Activated effector memory CD4-positive, alpha-beta T cell treated with anti-CD3 and anti-CD28 coated beads, Interleukin-2, amount 50 U/mL, for 16 hours (primary cell): ENCODE measurements around the gene TAMM41.
A peak's percentile ranks its signal among the peaks of the same experiment; 100 is the strongest.
"Not testable (repeated sequence)": the region's sequence is repeated elsewhere in the genome, so short reads cannot be mapped to it uniquely, and the experiment has no call there.

Experiments
- DNase-seq: peaks from one replicate; pipeline ENCODE4 v3.0.0-alpha.2; 2020

Gene TAMM41

DNA sequence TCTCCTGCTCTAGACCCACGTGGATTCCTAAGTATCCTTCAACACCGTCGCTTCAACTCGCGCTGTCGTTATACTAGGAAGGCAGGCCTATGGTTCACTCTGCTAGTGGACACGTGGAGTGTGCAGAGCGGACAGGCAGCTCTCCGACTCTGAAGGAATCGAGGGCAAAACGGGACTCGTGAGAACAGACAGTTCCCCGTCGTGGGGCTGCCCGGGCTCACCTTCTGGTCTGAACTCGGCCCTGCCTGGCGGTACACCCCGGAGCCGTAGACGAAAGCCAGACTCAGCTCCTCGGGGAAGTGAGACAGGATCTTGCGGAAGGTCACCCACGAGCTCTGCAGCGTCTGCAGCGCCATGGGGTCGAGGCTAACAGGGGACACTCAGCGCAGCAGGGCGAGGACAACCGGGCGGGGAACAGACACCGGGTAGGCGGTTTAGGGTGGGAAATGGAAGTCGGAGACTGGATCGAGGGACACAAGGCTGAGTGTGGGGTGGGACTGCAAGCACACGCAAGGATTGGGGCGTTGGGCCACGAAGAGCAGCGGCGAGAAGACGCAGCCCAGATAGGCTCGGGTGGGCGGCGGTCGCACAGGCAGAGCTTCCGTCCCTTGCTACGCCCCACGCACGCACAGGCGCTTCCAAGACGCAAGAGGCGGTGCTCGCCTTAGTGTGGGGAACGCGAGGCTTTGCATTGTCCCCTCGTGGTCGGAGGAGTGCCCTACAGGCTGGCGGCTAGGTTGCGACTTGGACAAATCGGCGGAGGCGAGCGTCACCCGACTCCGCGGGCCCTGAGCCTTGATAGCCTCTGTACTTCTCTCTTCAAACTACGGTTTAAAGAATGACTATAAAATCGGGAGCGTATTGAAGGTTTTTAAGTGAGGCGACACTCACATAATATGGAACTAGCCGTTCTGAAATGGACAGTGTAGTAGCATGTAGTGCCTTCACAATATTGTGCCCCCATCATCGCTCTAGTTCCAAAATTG is at the start of gene TAMM41:
TSS of gene TAMM41 (minus strand) at position 605 of the 986 bp plus-strand sequence. CDS start at position 356, 249 bp downstream.
- peak; percentile 96 for DNase-seq

GRCh38 chr3:11878837-11879236 is 32.2 kb upstream of the TAMM41 start:
- no peak for DNase-seq

DNA sequence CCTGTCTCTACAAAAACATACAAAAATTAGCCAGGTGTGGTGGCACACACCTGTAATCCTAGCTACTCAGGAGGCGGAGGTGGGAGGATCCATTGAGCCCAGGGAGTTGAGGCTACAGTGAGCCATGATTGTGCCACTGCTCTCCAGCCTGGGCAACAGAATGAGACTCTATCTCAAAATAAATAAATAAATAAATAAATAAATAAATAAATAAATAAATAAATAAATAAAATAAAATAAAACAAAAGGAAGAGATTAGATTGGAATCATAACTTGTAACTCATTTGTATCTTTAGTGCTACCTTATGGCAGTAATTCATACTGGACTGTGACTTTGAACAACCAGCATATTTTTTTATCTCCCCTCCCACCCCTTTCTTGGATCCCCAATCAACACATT is 28.0 kb upstream of the TAMM41 start:
- DNase-seq: not testable (repeated sequence)

DNA sequence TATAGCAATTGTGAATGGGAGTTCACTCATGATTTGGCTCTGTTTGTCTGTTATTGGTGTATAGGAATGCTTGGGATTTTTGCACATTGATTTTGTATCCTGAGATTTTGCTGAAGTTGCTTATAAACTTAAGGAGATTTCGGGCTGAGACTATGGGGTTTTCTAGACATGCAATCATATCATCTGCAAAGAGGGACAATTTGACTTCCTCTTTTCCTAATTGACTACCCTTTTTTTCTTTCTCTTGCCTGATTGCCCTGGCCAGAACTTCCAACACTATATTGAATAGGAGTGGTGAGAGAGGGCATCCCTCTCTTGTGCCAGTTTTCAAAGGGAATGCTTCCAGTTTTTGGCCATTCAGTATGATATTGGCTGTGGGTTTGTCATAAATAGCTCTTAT is 17.1 kb upstream of the TAMM41 start:
- not testable (repeated sequence) for DNase-seq

- not testable (repeated sequence) for DNase-seq
These were observed 15.9 kb upstream of the TAMM41 start for GRCh38 chr3:11862584-11862983.

- not testable (repeated sequence) for DNase-seq
These were observed 15.5 kb upstream of the TAMM41 start for GRCh38 chr3:11862145-11862544.

DNA sequence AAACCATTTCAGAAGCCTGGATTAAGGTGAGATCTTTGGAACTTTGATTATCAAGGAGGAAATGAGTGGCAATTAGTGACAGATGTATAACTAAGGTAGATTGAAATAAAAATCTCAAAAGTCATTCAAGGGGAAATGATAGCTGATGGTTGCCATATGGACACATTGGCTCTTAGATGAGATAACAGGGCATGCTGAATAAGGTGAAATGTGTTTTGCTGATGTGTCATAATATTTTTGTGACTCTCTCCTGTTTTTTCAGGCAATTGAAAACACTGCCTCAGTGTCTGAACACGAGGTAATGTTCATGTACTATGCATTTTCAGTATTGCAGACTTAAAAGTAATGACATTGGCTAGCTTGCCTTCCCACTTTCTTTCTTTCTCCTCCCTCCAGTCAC is 13.5 kb upstream of the TAMM41 start:
- not testable (repeated sequence) for DNase-seq

- no peak for DNase-seq
These were observed 6.8 kb upstream of the TAMM41 start for GRCh38 chr3:11853450-11853849.

GRCh38 chr3:11850003-11850402 is 3.3 kb upstream of the TAMM41 start:
- no peak for DNase-seq

DNA sequence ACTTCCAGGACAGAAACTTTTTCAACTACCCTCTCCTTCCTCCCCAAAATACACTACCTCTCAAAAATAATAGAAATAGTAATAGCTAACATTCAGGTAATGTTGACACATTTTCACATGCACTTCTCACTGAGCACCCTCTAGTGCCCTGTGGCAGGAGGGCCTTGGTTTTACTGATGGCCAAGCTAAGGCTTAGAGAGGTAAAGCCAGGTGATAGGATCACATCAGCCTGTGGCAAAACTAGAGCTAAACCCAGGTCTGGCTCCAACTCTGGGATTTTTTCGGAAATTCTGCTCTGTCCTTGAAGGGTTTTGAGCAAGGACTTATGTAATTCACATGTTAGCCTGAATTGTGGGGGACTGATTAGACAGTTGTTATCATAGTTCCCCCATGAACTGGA is 922 bp upstream of the TAMM41 start:
- no peak for DNase-seq

DNA sequence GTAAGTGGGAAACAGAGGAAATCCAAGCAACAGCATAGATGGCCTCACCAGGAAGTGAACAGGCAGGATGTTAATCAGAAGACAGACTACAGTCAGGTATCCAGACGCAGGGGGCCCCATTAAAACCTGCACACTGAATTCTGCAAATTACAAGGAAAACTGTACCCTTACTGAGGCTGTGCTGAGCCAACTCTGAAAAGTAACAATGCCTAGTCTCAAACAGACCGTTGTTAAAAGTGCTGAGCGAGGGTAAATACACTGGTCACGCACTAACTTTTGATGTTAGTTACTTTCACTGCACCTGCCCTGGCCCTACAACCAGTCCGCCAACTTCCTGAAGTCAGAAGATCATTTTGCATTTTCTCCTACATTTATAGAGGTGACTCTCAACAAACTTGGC is 1.0 kb downstream of the TAMM41 start:
- DNase-seq: no peak

- DNase-seq: no peak
These were observed 1.8 kb downstream of the TAMM41 start for GRCh38 chr3:11844891-11845290.

DNA sequence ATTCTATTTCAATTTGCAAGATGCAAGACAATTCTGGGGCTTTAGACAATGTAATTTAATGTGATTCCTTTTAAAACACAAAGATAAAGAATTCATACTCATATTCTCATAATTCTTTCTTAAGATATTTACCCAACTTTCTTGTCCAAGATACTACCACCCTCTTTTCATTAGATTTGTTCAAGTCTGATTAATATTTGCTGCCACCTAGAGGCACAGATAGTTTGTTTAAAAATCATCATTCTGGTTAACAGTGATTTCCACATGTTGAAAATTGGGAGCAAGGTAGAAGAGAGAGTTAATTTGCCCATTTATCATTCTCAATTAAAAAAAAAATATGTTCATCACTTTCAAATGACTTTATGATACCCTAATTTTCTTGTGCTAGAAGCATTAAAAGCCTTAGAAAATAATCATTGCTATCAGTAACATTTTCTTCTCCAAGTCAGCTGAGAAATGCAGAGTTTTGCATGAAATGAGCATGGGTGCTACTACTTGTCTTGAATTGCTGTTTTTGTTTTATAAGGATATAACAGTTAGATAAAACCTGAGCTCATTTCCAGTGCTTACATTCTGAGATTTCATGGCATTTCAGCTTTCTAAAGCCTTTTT is 11.6 kb downstream of the TAMM41 start:
- DNase-seq: no peak

GRCh38 chr3:11832981-11833905 is 13.4 kb downstream of the TAMM41 start:
- DNase-seq: no peak

DNA sequence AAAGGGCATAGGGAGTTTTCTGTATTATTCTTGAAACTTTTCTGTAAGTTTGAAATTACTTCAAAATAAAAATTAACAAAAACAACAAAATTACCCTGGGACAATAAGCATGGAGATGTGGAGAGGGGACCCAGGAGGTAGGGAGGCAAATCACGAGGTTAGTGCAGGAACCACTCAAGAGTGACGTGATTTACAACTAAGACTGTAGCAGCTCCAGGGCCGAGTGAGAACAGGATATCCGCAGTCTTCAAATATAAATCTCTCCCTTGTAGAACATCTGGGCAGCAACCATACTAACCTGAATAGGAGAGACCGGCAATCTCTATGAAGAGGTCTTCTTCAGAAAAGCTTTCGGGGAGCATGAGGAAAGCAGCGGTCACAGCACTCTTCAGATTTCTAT is 17.3 kb downstream of the TAMM41 start:
- DNase-seq: no peak

- DNase-seq: no peak
These were observed 19.9 kb downstream of the TAMM41 start for GRCh38 chr3:11826628-11827265.

GRCh38 chr3:11825301-11825700 is 21.4 kb downstream of the TAMM41 start:
- DNase-seq: no peak

DNA sequence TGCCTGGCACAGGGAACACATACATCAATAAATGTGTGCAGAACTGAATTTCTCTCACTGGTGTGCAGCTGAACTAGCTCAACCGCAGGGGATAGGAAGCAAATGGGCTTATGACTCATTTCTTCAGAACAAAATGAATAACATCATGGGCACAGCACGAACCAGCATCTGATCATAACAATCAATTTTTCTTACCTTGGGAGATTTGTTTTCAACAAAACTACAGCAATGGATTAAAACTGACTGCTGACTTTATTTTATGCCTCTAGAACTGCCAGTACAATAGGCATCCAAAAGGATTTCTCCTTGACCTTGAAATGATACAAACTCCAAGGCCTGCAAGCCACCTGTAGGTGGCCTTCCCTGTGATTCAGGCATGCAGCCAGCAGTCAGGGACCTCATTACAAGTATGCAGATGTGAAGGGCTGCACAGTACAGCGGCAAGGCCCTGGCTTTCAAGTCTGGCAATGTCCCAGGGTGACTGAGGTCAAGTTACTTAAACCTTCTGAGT is 26.1 kb downstream of the TAMM41 start:
- DNase-seq: no peak

GRCh38 chr3:11819146-11819689 is 27.5 kb downstream of the TAMM41 start:
- DNase-seq: no peak

DNA sequence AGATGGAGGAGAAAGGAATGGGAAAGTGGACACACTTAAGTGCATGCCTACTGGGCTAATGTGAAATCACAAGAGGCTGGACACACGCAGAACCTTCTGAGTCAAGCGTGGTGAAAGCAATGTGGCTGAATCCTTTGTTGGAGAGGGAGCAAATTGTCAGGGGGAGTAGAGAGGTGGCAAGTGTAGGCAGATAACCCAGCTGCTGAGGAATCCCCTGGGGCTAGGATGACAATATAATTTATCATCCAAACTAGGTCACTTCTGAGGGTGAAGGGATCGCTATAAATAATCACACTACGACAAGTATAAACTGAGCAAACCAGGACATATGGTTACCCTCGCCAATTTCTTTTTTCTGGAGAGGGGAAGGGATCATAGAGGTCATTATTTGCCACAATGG is 28.7 kb downstream of the TAMM41 start:
- no peak for DNase-seq

GRCh38 chr3:11815111-11815510 is 31.6 kb downstream of the TAMM41 start:
- DNase-seq: no peak

- DNase-seq: no peak
These were observed 32.0 kb downstream of the TAMM41 start for GRCh38 chr3:11814663-11815062.
